ENCODE results near the gene RNGTT.
"Not testable (repeated sequence)": the region's sequence is repeated elsewhere in the genome, so short reads cannot be mapped to it uniquely, and the experiment has no call there.

Gene RNGTT

DNA sequence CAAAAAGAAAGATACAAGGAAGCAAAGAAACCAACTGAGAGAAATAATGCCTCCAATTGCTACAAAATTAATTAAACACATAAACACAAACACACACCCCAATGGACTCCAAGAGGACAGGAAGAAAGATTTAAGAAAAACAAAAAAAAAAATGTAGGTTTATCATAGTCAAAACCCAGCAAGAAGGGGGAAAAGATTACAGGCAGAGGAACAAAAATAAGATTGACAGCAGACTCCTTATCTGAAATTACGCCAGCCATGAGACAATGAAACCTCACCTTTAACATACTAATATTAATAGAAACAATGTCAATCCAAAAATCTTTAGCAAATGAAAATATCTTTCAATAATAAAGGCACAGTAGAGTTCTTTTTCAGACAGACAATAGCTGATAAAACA is 155.8 kb downstream of the RNGTT start:
- DNase-seq (ENCODE audit: low spot score) = no peak

DNA sequence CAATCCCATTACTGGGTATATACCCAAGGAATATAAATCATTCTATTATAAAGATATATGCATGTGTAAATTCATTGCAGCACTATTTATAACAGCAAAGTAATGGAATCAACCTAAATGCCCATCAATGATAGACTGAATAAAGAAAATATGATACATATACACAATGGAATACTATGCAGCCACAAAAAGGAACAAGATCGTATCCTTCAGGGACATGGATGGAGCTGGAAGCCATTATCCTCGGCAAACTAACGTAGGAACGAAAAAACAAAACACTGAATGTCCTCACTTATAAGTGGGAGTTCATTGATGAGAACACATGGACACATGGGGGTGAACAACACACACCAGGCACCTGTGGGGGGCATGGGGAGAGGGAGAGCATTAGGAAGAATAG is 156.7 kb downstream of the RNGTT start:
- no peak for DNase-seq (ENCODE audit: low spot score)

DNA sequence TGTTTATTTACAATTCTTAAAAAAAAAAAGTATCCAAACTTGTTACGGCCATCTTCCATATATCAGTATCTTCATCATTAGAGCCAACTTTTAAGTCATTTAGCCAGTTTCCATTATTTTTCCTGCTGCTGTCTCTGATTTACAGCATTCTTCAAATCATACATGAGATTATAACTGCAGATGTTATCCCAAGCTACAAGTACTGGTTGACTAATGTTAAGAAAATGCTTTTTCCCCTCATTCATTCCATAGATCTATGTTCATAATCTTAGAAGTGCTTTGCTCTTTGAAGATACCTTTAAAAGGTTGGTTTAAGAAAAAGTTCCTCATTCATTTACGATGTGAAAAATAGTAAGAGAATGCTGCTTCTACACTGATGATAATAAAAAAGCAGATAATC is 158.7 kb downstream of the RNGTT start:
- no peak for DNase-seq (ENCODE audit: low spot score)

DNA sequence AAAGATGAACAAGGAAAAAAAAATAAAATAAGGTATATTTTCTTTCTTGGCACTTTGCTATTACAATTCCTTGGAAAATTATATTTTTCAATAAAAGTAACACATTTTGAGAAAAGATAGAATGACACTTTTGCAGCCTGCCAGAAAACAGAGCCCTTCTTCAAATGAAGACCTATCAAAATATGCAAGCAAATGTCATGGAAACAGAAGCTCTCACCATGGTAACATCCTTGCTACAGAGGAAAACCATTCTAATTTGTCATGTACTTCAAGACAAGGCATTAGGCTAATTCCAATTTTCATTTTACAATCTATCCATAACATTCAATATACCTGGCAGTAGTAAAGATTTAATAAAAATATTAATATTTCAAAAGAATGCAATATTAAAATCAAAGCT is 177.9 kb downstream of the RNGTT start:
- DNase-seq (ENCODE audit: low spot score) = no peak

DNA sequence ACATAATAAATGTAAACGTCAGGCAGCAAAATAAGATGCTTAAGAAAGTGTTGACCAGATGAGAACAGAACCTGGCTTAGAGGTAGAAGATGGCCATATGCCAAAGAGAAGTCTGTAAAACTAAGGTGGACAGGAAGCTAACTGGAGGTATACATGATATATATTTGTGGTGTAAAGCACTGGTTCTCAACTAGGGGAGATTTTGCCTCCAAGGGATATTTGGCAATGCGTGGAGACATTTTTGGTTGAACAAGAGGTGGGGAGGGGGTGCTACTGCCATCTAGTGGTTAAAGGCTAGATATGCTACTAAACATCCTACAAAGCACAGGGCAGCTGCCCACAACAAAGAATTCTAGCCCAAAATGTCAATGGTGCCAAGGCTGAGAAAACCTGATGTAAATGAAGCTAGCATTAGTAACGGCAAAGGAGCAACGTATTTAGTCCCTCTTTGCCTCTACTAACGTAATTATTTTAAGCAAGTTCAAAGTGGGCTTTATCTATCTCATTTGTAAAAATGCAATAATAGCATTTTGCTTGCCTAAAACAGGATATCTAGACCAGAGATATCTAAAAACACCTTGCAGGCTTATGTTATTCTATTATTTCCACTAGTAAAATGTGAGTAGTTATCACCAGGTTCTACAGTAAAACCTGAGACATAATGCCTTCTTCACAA is 182.6 kb downstream of the RNGTT start:
- peak; percentile 10 for DNase-seq (ENCODE audit: low spot score)

DNA sequence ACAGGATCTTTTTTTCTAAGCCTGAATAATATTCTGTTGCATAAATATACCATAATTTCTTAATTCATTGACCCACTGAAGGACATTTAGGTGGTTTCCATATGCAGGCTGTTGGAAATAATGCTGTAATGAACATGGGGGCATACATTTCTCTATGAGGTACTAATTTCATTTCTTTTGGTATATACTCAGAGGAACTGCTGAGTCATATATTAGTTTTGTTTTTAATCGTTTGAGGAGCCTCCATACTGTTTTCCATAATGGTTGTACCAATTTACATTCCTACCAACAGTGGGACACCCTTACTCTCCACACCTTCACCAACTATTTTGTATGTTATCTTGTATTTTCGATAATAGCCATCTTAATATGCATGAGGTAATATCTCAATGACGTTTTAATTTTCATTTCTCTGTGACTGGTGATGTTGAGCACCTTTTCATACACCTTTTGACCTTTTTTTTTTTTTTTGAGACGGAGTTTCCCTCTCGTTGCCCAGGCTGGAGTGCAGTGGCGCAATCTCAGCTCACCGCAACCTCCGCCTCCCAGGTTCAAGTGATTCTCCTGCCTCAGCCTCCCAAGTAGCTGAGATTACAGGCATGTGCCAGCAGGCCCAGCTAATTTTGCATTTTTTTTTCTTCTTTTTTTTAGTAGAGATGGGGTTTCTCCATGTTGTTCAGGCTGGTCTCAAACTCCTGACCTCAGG is 187.4 kb downstream of the RNGTT start:
- DNase-seq (ENCODE audit: low spot score) = no peak

DNA sequence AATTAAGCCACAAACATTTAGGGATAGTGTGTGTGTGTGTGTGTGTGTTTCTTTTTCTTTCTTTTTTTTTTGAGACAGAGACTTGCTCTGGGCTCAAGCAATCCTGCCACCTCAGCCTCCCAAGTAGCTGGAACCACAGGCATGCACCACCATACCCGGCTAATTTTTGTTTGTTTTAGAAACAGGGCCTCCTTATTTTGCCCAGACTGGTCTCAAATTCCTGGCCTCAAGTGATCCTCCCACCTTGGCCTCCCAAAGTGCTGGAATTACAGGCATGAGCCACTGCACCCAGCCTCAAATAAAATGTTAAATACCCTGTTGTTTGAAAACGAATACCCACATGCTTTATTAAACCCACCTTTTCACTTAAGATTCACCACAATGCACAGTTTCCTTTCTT is 195.3 kb downstream of the RNGTT start:
- DNase-seq (ENCODE audit: low spot score) = not testable (repeated sequence)

DNA sequence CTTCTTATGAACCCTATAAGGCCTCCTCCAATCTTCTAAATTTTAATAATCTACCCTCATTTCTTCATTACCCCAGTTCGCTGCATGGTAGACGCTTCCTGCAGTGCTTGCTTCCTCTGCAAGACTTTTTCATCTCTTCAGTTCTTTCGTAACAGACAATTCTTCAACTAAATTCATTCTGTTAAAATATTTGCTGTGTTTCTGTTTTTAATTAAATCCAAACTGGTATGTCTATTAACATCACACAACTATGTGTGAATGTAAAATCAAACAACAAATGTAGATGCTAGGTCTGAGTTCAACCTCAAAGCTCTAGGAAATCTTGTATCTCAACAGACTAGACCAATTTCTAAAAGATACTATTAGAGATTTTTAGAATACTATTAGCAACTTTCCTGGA is 199.3 kb downstream of the RNGTT start:
- no peak for DNase-seq (ENCODE audit: low spot score)

DNA sequence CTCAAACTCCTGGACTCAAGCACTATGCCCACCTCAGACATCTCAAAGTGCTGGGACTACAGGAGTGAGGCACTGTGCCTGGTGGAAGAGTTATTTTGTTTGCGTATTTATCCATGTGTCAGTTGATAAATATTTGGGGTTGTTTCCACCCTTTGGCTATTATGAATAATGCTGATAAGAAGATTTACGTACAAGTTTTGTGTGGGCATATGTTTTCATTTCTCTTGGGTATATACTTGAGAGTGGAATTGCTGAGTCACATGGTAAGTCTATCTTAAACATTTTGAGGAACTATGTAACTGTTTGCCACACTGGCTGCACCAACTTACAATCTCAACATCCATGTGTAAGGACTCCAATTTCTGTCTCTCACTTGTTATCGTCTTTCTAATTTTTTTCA is 200.3 kb downstream of the RNGTT start:
- no peak for DNase-seq (ENCODE audit: low spot score)

DNA sequence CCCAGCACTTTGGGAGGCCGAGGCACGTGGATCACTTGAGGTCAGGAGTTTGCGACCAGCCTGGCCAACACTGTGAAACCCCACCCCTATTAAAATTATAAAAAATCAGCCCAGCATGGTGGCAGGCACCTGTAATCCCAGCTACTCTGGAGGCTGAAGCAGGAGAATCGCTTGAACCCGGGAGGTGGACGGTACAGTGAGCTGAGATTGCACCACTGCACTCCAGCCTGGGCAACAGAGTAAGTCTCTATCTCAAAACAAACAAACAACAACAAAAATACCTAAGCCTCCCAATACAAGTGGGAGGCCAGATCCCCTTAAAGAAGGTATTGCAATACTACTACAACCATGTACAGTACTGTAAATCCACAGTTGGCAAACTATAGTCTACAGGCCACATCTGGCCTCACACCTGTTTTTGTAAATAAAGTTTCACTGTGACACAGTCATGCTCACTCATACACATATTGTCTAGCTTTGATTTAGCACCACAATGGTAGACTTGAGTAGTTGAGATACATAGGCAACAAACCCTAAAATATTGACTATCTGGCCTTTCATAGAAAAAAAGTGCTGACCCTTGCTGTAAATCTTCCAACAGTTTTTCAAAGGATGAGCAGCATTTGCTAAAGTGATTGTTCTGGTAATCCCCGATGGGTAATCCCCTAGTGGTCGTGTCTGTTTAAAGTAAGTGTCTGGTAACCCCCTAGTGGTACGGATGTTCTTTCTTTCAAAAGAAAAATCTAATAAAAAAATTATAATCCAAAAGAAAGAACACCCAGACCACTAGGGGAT is 202.0 kb downstream of the RNGTT start:
- no peak for DNase-seq (ENCODE audit: low spot score)

DNA sequence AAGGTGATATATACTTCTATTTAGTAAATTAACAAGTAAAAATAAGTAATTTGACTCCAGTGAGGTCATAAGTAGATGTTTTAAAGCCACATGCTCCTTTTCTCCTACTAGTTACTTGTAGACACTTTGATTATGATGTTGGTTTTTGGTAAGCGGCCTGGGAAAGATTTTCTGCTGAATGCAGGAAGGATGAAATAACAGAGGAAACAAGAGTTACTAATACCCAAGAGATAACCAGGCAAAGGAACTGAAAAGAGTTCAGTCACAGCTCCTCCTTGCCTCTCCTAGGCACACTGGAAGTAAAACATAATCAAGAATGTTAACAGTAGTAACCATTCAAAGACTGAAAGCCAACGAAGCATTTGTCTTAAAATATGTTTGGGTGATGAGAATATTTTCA is 203.3 kb downstream of the RNGTT start:
- no peak for DNase-seq (ENCODE audit: low spot score)

DNA sequence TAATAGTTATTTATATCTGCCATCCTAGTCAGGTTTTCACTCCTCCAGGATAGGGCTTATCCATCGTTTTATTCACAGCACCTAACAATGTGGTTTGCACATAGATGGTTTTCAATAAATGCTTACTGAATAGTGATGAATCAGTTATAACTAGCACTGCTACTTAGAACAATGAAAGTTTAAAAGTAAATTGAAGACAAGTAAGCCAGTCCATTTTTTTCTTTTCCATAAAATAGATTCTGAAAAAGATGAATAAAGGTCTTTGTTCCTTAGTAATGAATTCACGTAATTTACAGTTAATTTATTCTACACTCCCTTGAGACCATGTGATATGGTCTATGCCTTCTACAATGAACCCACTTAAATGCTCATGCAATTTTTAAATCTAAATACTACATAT is 212.5 kb downstream of the RNGTT start:
- no peak for DNase-seq (ENCODE audit: low spot score)

DNA sequence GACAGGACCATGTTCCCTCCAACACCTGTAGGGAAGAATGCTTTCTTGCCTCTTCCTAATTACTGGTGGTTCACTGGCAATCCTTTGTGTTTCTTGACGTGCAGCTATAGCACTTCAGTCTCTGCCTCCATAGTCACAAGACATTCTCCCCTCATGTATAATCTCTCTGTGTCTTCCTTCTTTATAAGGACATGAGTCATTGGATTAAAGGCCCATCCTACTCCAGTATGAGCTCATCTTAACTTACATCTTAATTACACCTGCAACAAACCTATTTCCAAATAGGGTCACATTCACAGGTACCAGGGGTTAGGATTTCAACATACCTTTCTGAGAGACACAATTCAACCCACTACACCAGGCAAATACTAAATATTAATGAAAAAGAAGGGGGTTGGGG is 213.6 kb downstream of the RNGTT start:
- DNase-seq (ENCODE audit: low spot score) = no peak

DNA sequence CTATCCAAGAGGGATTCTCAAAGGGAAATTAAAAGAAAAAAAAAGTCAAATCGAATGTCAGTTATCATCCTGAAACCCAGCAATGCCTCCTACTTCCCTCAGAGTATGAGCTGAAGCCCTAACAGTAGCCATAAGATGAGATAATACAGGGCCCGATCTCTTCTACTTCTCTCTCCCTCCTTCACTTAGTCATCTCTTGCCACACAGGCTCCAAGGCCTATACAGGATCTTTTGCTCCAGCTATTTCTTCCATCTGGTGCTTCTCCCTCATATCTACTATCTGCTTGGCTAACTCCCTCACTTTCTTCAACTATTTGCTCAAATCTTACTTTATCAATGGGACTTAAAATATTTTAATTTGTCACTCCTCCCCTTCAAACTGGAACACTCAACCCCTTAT is 215.3 kb downstream of the RNGTT start:
- no peak for DNase-seq (ENCODE audit: low spot score)

DNA sequence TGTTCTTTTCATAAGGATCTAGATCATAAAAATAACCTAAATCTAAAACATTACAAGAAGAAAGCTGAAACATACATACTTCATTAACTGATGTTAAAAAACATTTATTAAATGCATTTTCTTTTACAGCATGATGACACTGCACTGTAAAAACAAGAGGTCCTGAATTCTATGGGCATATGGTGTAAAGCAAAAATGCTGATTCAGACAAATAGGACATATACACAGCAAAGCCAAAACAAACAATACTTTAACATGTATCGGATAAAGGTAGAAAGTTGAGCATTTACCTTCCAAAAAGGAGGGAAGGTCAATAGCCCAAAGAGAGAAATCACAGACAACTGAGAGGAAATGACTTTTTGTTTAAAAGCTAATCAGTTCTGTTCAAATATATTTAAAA is 221.5 kb downstream of the RNGTT start:
- no peak for DNase-seq (ENCODE audit: low spot score)

DNA sequence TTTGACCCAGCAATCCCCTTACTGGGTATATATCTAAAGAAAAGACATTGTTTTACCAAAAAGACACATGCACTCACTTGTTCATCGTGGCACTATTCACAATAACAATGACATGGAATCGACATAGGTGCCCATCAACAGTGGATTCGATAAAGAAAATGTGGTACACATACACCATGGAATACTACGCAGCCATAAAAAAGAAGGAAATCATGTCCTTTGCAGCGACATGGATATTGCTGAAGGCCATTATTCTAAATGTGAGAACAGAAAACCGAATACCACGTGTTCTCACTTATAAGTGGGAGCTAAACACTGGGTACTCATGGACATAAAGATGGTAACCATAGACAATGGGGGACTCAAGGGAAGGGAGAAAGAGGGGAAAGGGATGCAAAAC is 222.3 kb downstream of the RNGTT start:
- DNase-seq (ENCODE audit: low spot score) = no peak

DNA sequence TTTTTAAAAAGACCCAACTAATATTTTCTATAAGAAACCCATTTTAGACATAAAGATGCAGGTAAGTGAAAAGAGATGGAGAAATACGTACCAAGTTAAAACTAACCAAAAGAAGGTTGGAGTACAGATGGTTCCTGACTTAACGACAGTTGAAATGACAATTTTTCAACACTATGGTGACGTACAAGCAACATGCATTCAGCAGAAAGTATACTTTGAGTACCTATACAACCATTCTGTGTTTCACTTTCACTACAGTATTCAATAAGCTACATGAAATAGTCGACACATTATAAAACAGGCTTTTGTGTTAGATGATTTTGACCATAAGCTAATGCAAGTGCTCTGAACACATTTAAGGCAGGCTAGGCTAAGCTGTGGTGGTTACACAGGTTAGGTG is 228.9 kb downstream of the RNGTT start:
- DNase-seq (ENCODE audit: low spot score) = no peak

DNA sequence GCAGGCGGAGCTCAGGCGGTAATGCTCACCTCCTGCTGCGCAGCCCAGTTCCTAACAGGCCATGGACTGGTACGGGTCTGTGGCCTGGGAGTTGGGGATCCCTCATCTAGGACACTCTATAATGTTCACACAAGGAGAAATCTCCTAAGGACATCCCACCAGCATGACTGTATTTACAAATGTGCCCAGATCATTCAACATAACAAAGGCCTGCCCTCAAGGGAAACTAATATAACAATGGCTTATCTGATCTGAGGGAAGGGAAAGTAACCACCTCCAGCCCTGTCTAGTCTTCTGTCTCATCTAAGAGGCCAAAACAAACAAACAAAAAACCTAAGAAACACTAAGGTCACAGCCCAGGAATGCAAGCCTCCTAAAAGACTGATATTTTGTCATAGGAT is 232.8 kb downstream of the RNGTT start:
- no peak for DNase-seq (ENCODE audit: low spot score)

DNA sequence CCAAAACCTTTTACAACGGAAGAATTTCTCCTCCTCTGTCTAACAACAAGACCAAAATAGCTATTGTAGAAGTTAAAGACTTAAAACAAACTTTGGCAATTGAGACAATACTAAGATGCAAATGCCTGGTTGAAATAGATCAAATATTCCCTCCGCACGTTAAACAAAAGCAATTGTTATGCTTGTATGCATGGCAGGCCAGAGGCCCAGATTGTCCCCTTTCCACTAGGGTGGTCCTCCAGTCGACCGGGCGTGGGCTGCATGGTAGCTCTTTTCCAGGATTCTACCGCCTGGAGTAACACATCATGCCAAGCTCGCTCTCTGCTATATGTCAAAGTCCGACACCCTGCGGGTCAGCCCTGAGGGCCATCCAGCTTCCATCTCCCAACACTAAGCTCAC is 234.7 kb downstream of the RNGTT start:
- DNase-seq (ENCODE audit: low spot score) = no peak

DNA sequence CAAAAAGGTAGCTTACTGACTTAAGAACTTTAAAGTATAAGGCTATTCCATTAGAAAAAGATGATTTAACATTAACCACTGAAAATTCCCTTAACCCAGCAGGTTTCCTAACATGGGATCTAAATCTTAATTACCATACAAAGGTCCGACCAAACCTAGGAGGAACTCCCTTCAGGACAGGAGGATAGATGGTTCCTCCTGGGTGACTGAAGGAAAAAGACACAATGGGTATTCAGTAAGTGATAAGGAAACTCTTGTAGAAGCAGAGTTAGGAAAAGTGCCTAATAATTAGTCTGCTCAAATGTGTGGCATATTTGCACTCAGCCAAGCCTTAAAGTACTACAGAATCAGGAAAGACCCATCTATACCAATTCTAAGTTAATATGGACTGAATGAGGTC is 237.0 kb downstream of the RNGTT start:
- DNase-seq (ENCODE audit: low spot score) = not testable (repeated sequence)

DNA sequence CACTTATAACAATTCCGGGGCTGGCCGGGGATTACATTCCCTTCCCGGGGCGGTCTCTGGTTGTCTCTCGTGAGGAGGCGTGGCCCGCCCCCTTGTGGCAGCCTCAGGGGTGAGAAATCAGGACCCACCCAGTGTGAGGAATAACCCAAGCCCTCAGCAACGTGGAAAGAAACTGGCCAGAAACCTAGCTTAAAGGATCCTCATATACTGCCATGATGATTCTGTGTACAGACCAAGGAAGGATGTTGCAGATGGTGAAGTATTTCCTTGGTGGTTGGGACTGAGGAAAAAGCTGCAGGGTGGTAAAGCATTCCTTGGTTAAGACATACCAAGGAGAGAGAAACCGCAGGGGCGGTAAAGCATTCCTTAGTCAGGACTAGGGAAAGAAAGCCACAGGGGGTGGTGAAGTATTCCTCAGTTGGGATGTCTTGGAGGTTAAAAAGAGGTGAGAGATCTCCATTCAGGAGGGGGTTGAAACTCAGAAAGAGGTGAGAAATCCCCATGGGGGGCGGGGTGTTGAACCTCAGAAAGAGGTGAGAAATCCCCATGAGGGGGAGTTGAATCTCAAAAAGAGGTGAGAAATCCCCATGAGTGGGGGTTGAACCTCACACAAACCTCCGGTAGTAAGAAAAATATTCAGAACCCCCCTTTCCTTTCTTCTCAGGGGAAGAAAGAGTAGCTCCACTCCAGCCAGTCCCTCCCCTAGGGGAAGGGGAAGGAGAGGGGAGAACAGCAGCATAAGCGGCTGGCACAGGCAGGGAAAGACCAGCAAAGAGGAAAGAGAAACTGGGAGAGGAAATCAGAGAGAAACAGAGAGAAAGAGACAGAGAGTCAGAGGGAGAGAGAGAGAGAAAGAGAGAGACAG is 238.1 kb downstream of the RNGTT start:
- DNase-seq (ENCODE audit: low spot score) = no peak

DNA sequence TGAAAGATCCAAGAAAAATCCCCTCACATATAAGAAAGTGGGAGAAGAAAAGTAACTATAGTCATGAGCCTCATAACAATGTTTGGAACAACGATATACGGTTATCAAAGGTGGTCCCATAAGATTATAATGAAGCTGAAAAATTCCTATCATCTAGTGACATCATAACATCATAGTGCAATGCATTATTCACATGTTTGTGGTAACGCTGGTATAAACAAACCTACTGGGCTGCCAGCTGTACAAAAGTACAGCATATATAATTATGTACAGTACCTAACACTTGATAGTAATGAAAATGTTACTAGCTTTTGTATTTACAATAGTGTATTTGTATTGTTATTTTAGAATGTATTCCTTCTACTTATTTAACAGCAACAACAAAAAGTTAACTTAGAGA is 240.7 kb downstream of the RNGTT start:
- DNase-seq (ENCODE audit: low spot score) = no peak
